Measurements from ENCODE around the gene CNMD. TPM values are rescaled to one million over a fixed set of nuclear protein-coding genes. Genes with fewer than 3 reads are reported as not detected.

CNMD gene
- total RNA-seq, 3 donors from 2014 or later, result 0.26 TPM; not detected in 2

DNA sequence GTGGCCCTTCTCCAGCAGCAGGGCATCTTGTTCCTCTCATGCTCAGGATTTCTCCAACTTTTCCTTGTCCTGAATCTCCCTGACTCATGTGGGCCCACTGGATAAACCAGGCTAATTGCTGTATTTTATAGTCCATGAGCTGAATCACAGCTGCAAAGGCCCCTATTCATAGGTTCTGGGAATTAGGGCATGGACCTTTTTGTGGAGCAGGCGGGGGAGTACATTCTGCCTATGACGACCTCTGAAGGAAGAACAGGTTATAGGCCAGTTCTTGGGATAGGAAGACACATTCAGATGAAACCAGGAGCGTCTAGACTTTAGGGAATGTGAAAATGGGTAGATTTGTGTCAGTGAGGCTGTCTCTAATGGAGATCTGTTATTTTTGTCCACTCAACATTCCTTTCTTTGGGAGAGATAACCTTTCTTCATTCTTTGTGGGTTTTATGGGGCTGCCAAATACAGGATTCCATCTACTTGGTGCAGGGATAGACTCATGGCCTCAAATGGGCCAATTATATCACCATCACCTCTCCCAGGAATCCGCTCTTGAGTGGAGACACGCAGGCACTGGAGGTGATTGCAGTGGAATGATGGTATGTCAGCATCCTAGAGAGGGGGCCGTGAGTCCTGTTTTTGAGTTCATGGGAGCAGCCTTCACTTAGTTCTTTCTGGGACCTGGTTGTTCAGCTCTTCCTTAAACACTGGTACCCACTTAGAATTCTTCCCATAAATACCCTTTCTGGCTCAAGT, 45.1 kb upstream of the CNMD start:
- no peak overlapping the region for H3K4me3 ChIP-seq
- ATAC-seq (no peak), DNase-seq (no peak)
- no peaks in the 10 kb centered on the region for H3K4me1 ChIP-seq (ENCODE audit: low read depth)
- H3K36me3 ChIP-seq (ENCODE audit: low read depth), result no peaks in the 10 kb centered on the region
- TF ChIP-seq, protein P1, sequence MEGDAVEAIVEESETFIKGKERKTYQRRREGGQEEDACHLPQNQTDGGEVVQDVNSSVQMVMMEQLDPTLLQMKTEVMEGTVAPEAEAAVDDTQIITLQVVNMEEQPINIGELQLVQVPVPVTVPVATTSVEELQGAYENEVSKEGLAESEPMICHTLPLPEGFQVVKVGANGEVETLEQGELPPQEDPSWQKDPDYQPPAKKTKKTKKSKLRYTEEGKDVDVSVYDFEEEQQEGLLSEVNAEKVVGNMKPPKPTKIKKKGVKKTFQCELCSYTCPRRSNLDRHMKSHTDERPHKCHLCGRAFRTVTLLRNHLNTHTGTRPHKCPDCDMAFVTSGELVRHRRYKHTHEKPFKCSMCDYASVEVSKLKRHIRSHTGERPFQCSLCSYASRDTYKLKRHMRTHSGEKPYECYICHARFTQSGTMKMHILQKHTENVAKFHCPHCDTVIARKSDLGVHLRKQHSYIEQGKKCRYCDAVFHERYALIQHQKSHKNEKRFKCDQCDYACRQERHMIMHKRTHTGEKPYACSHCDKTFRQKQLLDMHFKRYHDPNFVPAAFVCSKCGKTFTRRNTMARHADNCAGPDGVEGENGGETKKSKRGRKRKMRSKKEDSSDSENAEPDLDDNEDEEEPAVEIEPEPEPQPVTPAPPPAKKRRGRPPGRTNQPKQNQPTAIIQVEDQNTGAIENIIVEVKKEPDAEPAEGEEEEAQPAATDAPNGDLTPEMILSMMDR (IDR thresholded peaks at IDR 0.05), result no peak
- H3K9me3 ChIP-seq, result no peaks in the 10 kb centered on the region
- intact Hi-C loops (cut with DNase I, micrococcal nuclease), result no loop called here

DNA sequence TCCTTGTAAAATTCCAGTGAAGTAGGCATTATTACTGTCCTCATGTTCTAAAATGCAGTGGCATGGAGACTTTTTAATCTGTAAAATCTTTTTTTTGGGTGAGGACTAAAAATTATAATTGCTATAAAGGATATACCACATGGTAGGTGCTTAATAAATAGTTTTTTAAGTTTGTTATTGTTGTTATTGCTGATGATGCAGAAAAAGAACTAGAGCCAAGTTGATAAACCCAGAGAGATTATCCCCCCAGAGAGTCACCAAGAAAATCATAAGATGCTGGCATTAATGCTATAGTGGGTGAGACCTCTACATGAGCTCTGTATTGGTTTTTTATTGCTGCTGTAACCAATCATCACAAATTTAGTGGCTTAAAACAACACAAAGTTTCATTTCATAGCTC, 44.3 kb upstream of the CNMD start:
- DNase-seq, result no peak

DNA sequence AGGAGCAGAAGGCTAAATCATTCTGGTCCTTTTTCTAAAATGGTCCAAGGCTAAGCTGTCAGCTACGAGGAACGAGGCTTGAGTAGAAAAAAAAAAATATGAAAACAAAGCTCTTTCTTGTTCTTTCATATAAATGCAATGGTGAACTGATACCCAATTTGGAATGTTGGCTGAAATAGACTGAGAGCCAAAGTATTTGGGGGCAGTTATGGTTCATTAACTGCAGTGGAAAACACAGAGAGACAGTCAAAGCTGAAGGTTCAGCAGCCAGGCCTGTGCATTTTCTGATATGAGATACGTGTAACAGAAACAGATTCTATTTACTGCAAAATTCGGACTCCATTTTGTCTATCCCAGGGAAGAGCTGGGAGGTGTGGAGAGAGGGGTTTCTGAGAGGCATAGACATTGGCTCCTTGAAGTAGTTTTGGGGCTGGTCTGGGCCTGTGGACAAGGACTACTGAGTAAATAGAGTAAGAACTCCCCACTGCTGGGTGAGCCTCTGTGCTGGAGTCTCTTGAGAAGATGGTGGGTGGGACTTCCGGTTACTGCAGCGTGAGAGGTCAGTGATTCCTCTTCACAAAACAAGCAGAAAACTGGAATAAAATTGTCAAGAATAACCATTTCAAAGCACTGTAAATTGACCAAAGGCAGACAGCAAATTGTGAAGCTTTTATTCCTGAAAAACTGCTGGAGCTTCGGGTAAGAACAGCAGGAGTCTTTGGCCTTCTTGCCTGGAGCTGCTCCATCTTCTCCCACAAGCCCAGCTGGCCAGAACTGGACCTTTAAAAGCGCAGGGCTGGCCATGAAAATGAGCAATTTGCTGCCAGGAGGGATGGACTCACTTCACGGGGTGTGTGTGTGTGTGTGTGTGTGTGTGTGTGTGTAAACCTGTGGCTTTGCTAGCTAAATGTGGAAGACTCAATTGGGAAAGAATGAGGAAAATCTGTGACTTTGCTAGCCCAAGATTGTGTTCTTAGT, 43.1 kb upstream of the CNMD start:
- Histone ChIP-seq H3K4me1 (ENCODE audit: low read depth) (no peaks in the 10 kb centered on the region), H3K4me3 (no peak overlapping the region), H3K36me3 (ENCODE audit: low read depth) (no peaks in the 10 kb centered on the region), H3K9me3 (no peaks in the 10 kb centered on the region)
- no peak for ATAC-seq
- intact Hi-C loops (cut with DNase I, micrococcal nuclease), result no loop called here
- TF ChIP-seq, protein P1 (IDR thresholded peaks at IDR 0.05), result no peak
- DNase-seq, result no peak

More for the DNA sequence above, 44.3 kb upstream of the CNMD start:
- Histone ChIP-seq H3K9me3 (no peaks in the 10 kb centered on the region), H3K4me3 (no peak overlapping the region), H3K4me1 (ENCODE audit: low read depth) (no peaks in the 10 kb centered on the region), H3K36me3 (ENCODE audit: low read depth) (no peaks in the 10 kb centered on the region)
- TF ChIP-seq, protein P1 (IDR thresholded peaks at IDR 0.05), result no peak
- no peak for ATAC-seq
- intact Hi-C loops (cut with DNase I, micrococcal nuclease), result no loop called here

DNA sequence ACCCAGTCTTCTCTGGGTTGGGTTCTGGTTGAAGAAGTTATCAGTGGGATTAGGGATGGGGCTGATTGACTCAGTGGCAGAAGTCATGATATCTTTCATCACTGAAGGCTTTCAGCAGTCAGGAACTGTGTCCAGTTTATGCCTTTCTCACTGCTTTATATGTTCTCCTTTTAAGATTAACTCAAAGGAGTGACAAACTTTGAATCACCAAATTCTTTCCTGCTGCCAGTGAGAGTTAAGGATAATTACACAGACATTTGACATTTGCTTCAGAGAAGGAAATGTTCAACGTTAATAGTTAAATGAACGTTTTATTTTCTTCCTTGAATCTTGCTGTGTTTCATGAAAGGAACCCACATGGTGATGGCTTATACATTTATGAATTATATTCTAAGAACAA, 41.0 kb upstream of the CNMD start:
- DNase-seq, result no peak
- H3K36me3 ChIP-seq (ENCODE audit: low read depth), result no peaks in the 10 kb centered on the region
- ATAC-seq, result no peak
- intact Hi-C loops (cut with DNase I, micrococcal nuclease), result no loop called here
- H3K4me1 ChIP-seq (ENCODE audit: low read depth), result no peaks in the 10 kb centered on the region
- H3K9me3 ChIP-seq, result no peaks in the 10 kb centered on the region
- TF ChIP-seq, protein P1 (IDR thresholded peaks at IDR 0.05), result no peak
- H3K4me3 ChIP-seq, result no peak overlapping the region

DNA sequence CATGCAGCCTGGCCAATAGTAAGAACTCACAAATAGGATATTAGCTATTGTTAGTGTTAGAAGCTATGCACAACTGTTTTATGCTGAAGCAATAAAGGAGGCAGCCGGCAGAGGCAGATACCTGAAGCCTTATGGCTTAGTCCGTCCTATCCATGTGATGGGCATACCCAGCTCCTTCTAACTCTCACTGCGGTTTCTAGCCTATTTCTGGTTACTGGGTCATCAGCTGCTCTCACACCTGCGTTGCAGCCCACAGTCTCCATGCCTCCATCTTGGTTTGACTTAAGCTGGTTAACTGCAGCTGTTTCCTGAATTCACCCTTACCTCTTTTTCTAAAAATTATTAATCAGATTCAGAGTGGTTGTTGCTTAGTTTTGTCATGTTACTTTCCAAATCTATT, 40.5 kb upstream of the CNMD start:
- TF ChIP-seq, protein P1 (IDR thresholded peaks at IDR 0.05), result no peak
- no peaks in the 10 kb centered on the region for H3K9me3 ChIP-seq
- no peaks in the 10 kb centered on the region for H3K4me1 ChIP-seq (ENCODE audit: low read depth)
- DNase-seq, result no peak
- no peak overlapping the region for H3K4me3 ChIP-seq
- ATAC-seq, result no peak
- no peaks in the 10 kb centered on the region for H3K36me3 ChIP-seq (ENCODE audit: low read depth)
- intact Hi-C loops (cut with DNase I, micrococcal nuclease), result no loop called here

Measured in mucosa of descending colon (tissue), 3 donors.